ENCODE data around the gene SATB1. TPM values are rescaled to one million over a fixed set of nuclear protein-coding genes. Genes with fewer than 3 reads are reported as not detected.

The SATB1 gene
- total and polyA plus RNA-seq, 2 experiments from 2014 or later = 17.4 to 28.9 TPM

- peaks cover 16% of the 10 kb centered on the region for H3K4me1 Mint-ChIP-seq
- Histone ChIP-seq H3K79me2 (replicated peaks; ENCODE audit: insufficient read depth) (no peaks in the 10 kb centered on the region), H3K27ac (ENCODE audit: low read depth) (no peak overlapping the region), H3F3A (replicated peaks; ENCODE audit: low read depth) (no peaks in the 10 kb centered on the region), H3K36me3 (ENCODE audit: insufficient read depth) (no peaks in the 10 kb centered on the region), H3K27me3 (ENCODE audit: insufficient read depth) (no peaks in the 10 kb centered on the region), H3K4me1 (ENCODE audit: insufficient read depth) (peaks cover 11% of the 10 kb centered on the region; the same call in 1 of the 2 replicates), H4K20me1 (replicated peaks; ENCODE audit: insufficient read depth) (no peaks in the 10 kb centered on the region), H3K4me3 (no peak overlapping the region), H3K9me2 (ENCODE audit: insufficient read depth) (no peaks in the 10 kb centered on the region), H2AFZ (no peak overlapping the region), H3K4me2 (no peak overlapping the region)
- H3K36me3 Mint-ChIP-seq (ENCODE audit: low read depth) = peaks cover 9% of the 10 kb centered on the region
- no peak overlapping the region for H3K4me3 Mint-ChIP-seq
- ATAC-seq (no peak), DNase-seq (ENCODE audit: low spot score) (no peak)
- H3K27me3 Mint-ChIP-seq (ENCODE audit: insufficient read depth, low read depth, poor library complexity) = peaks cover 5% of the 10 kb centered on the region
- no peaks in the 10 kb centered on the region for H3K9me3 Mint-ChIP-seq
- no peak for TF ChIP-seq ZNF462 (CRISPR knock-in tag; IDR thresholded peaks at IDR 0.05)
- TF ChIP-seq POLR2AphosphoS5 (IDR thresholded peaks at IDR 0.05; ENCODE audit: low read depth) = no peak
- TF ChIP-seq JUNB (IDR thresholded peaks at IDR 0.05; ENCODE audit: unreplicated experiment) = no peak
- no peak for TF ChIP-seq NANOG (IDR thresholded peaks at IDR 0.05; ENCODE audit: borderline replicate concordance)
- TF ChIP-seq EZH2 (IDR thresholded peaks at IDR 0.05; ENCODE audit: low read depth, unreplicated experiment) = no peak
- no peak for TF ChIP-seq ZNF331 (CRISPR knock-in tag; IDR thresholded peaks at IDR 0.05; ENCODE audit: low read depth)
- no peak for TF ChIP-seq EZH2phosphoT487 (IDR thresholded peaks at IDR 0.05; ENCODE audit: unreplicated experiment)
- no peak for TF ChIP-seq CREB1 (CRISPR knock-in tag; IDR thresholded peaks at IDR 0.05; ENCODE audit: low read depth)
- no peak for TF ChIP-seq STAT1 (IDR thresholded peaks at IDR 0.05; ENCODE audit: unreplicated experiment)
- TF ChIP-seq ETS1 (IDR thresholded peaks at IDR 0.05) = no peak
- TF ChIP-seq, protein P1, sequence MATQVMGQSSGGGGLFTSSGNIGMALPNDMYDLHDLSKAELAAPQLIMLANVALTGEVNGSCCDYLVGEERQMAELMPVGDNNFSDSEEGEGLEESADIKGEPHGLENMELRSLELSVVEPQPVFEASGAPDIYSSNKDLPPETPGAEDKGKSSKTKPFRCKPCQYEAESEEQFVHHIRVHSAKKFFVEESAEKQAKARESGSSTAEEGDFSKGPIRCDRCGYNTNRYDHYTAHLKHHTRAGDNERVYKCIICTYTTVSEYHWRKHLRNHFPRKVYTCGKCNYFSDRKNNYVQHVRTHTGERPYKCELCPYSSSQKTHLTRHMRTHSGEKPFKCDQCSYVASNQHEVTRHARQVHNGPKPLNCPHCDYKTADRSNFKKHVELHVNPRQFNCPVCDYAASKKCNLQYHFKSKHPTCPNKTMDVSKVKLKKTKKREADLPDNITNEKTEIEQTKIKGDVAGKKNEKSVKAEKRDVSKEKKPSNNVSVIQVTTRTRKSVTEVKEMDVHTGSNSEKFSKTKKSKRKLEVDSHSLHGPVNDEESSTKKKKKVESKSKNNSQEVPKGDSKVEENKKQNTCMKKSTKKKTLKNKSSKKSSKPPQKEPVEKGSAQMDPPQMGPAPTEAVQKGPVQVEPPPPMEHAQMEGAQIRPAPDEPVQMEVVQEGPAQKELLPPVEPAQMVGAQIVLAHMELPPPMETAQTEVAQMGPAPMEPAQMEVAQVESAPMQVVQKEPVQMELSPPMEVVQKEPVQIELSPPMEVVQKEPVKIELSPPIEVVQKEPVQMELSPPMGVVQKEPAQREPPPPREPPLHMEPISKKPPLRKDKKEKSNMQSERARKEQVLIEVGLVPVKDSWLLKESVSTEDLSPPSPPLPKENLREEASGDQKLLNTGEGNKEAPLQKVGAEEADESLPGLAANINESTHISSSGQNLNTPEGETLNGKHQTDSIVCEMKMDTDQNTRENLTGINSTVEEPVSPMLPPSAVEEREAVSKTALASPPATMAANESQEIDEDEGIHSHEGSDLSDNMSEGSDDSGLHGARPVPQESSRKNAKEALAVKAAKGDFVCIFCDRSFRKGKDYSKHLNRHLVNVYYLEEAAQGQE (IDR thresholded peaks at IDR 0.05; ENCODE audit: unreplicated experiment) = no peak
- TF ChIP-seq ZNF114 (CRISPR knock-in tag; IDR thresholded peaks at IDR 0.05) = no peak
- no peak for TF ChIP-seq CTCF (conservative IDR thresholded peaks at IDR 0.05; ENCODE audit: low read depth in 2 of 2)
- H3K27ac Mint-ChIP-seq = no peak overlapping the region
These were observed 44.6 kb upstream of the SATB1 start for GRCh38 chr3:18469775-18470174.
